ENCODE results near the gene GALNT10. TPM values are rescaled to one million over a fixed set of nuclear protein-coding genes. Genes with fewer than 3 reads are reported as not detected.

The GALNT10 gene
- total and polyA plus RNA-seq, 3 donors from 2014 or later = 15.7 to 19.3 (median 17.2) TPM

DNA sequence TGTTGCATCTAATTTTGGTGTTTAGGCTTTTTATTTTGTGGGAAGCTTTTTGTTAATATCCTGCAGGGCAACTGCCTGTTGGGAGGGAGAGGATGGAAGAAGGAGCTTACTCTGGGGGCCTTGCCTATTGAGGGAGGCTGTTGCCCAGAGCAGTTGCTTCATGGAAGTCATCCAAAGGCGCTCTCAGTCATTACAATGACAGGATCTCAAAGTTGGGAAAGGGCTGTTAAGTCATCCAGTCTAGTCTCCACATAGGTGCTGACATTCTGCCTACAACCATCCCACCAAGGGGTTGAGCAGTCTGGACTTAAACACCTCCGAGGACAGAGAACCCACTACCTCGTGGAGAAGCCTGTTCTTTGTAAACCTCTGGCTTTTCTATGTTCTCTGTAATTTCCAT lies 268.5 kb downstream of the GALNT10 start:
- Histone ChIP-seq H3K27me3 (no peaks in the 10 kb centered on the region), H3K36me3 (ENCODE audit: low read depth, missing control alignments) (no peaks in the 10 kb centered on the region), H3K4me3 (no peak overlapping the region), H3K4me1 (no peaks in the 10 kb centered on the region), H3K9me3 (no peaks in the 10 kb centered on the region), H3K27ac (no peak overlapping the region)
- intact Hi-C loops (cut with DNase I; ENCODE audit: low total_unique reads) = no loop called here
- DNase-seq = no peak
- TF ChIP-seq POLR2A (IDR thresholded peaks at IDR 0.05) = no peak
- TF ChIP-seq, protein P1, sequence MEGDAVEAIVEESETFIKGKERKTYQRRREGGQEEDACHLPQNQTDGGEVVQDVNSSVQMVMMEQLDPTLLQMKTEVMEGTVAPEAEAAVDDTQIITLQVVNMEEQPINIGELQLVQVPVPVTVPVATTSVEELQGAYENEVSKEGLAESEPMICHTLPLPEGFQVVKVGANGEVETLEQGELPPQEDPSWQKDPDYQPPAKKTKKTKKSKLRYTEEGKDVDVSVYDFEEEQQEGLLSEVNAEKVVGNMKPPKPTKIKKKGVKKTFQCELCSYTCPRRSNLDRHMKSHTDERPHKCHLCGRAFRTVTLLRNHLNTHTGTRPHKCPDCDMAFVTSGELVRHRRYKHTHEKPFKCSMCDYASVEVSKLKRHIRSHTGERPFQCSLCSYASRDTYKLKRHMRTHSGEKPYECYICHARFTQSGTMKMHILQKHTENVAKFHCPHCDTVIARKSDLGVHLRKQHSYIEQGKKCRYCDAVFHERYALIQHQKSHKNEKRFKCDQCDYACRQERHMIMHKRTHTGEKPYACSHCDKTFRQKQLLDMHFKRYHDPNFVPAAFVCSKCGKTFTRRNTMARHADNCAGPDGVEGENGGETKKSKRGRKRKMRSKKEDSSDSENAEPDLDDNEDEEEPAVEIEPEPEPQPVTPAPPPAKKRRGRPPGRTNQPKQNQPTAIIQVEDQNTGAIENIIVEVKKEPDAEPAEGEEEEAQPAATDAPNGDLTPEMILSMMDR (IDR thresholded peaks at IDR 0.05) = no peak
- 71 to 74% methylated on average over 3 of the region's 3 CpGs for WGBS, 2 donors

DNA sequence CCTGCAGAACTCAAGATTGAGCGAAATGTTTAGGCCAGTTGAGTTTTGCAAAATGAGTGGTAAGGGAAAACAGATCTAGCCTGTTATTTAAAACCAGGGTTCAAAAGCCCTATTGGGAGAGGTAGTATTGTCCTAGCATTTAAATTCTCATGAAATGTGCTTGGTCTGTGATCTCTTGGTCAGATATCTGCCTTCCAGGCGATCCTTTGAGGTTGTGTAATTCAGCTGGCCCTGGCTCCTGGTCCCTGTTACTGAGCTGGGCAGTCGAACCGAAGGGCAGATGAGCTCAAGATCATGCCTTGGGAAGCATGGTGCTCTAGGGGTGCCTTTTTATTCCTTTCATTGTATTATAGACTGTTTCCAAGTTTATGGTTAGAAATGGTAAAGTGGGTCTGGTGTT lies 269.6 kb downstream of the GALNT10 start:
- intact Hi-C loops (cut with DNase I; ENCODE audit: low total_unique reads) = no loop called here

DNA sequence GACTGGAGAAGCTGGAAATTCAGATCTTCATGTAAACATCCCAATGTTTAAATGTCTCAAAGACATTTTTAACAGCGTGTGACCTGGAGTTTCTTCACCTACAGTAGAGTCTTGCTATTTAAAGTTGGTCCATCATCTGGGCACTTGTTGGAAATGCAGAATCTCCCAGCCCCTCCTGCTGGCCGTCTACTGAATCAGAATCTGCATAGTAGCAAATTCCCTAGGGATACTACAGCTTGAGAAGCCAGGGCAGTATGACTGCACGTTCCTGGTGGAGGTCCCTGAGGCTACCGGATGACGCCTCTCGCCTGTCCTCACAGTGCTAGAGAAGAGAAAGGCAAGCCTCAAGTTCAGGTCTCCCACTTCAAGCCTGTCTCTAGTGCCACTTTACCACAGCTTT lies 271.0 kb downstream of the GALNT10 start:
- WGBS, 2 donors = 61 to 68% methylated on average over 6 of the region's 6 CpGs

More for the DNA sequence above, 269.6 kb downstream of the GALNT10 start:
- no peak for DNase-seq
- H3K4me3 ChIP-seq = no peak overlapping the region
- WGBS, 2 donors = 96% methylated on average over 4 of the region's 4 CpGs
- no peaks in the 10 kb centered on the region for H3K27me3 ChIP-seq
- H3K4me1 ChIP-seq = no peaks in the 10 kb centered on the region
- TF ChIP-seq, protein P1 (IDR thresholded peaks at IDR 0.05) = no peak
- no peak for TF ChIP-seq POLR2A (IDR thresholded peaks at IDR 0.05)
- H3K27ac ChIP-seq = no peak overlapping the region
- H3K36me3 ChIP-seq (ENCODE audit: low read depth, missing control alignments) = no peaks in the 10 kb centered on the region
- H3K9me3 ChIP-seq = no peaks in the 10 kb centered on the region

DNA sequence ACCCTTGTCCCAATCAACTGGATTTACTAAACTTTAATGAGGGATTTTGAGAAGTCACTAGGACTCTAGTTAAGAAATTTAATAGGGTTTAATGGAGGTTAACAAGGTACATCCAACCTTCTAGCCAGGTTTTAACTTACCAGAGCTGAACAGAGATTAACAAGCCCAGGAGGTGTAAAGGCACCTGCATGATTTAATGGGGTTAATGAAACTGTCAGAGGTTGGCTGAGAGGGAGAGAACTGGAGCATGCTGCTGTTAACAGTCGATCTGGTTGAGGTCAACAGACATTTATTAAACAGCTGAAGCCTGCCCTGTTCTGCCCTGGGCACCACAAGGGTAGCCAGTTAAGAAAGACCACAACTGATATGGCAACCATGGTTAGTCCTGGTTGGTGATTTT lies 273.9 kb downstream of the GALNT10 start:
- Histone ChIP-seq H3K4me3 (no peak overlapping the region), H3K4me1 (no peaks in the 10 kb centered on the region), H3K27ac (no peak overlapping the region), H3K9me3 (no peaks in the 10 kb centered on the region), H3K27me3 (no peaks in the 10 kb centered on the region), H3K36me3 (ENCODE audit: low read depth, missing control alignments) (no peaks in the 10 kb centered on the region)
- WGBS, 2 donors = 60 to 61% methylated on average over 1 of the region's 1 CpG
- intact Hi-C loops (cut with DNase I; ENCODE audit: low total_unique reads) = no loop called here
- no peak for DNase-seq
- no peak for TF ChIP-seq POLR2A (IDR thresholded peaks at IDR 0.05)
- TF ChIP-seq, protein P1 (IDR thresholded peaks at IDR 0.05) = no peak

More for the DNA sequence above, 271.0 kb downstream of the GALNT10 start:
- Histone ChIP-seq H3K9me3 (no peaks in the 10 kb centered on the region), H3K4me1 (no peaks in the 10 kb centered on the region), H3K27me3 (no peaks in the 10 kb centered on the region), H3K27ac (no peak overlapping the region), H3K4me3 (no peak overlapping the region), H3K36me3 (ENCODE audit: low read depth, missing control alignments) (no peaks in the 10 kb centered on the region)
- no peak for DNase-seq
- intact Hi-C loops (cut with DNase I; ENCODE audit: low total_unique reads) = no loop called here
- TF ChIP-seq, protein P1 (IDR thresholded peaks at IDR 0.05) = peak in 1 of 3 experiments; percentile 2
- no peak for TF ChIP-seq POLR2A (IDR thresholded peaks at IDR 0.05)

DNA sequence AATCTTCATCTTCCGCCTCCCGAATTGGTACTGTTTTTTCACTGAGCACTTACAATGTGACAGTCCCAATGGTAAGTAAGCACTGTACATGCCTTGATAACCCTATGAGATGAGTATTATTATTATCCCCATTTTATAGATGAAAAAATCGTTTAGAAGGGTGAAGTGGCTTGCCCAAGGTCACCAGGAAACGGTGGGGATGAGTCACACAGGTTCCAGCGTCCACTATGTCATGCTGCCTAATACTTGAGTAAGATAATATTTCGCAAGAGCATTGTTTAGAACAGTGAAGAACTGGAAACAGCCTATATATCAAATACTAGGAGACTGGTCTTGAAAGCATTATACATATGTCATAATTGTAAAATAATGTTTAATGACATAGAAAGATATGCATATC lies 274.6 kb downstream of the GALNT10 start:
- WGBS, 2 donors = 74 to 79% methylated on average over 6 of the region's 6 CpGs
- H3K4me1 ChIP-seq = no peaks in the 10 kb centered on the region
- H3K9me3 ChIP-seq = no peaks in the 10 kb centered on the region
- intact Hi-C loops (cut with DNase I; ENCODE audit: low total_unique reads) = no loop called here
- DNase-seq = no peak
- no peaks in the 10 kb centered on the region for H3K27me3 ChIP-seq
- no peaks in the 10 kb centered on the region for H3K36me3 ChIP-seq (ENCODE audit: low read depth, missing control alignments)
- no peak for TF ChIP-seq POLR2A (IDR thresholded peaks at IDR 0.05)
- TF ChIP-seq, protein P1 (IDR thresholded peaks at IDR 0.05) = no peak
- H3K4me3 ChIP-seq = no peak overlapping the region
- no peak overlapping the region for H3K27ac ChIP-seq
